Parathyroid adenoma (tissue), 2 donors: ENCODE results near the gene ABCC2.
"Not testable (repeated sequence)": the region's sequence is repeated elsewhere in the genome, so short reads cannot be mapped to it uniquely, and the experiment has no call there.

Source experiments
- H2AFZ ChIP-seq: fragments of 300-600 bp; sonication (generic); one replicate; pipeline ENCODE4 v1.7.0; 2017; ENCODE audit warnings: antibody characterized with exemption, mild to moderate bottlenecking
- H3K27ac ChIP-seq: fragments of 300-600 bp; sonication (generic); one replicate; pipeline ENCODE4 v1.7.0; 2017
- H3K27me3 ChIP-seq: fragments of 300-600 bp; sonication (generic); one replicate; pipeline ENCODE4 v1.7.0; 2017; ENCODE audit warnings: low read length; ENCODE audit not compliant: control insufficient read depth, insufficient read depth
- H3K36me3 ChIP-seq: fragments of 300-600 bp; sonication (generic); one replicate; pipeline ENCODE4 v1.7.0; 2017; ENCODE audit warnings: low read length; ENCODE audit not compliant: control insufficient read depth, insufficient read depth
- H3K4me1 ChIP-seq: fragments of 300-600 bp; sonication (generic); one replicate; pipeline ENCODE4 v1.7.0; 2017; ENCODE audit warnings: control low read depth
- H3K4me2 ChIP-seq: fragments of 300-600 bp; sonication (generic); one replicate; pipeline ENCODE4 v1.7.0; 2017; ENCODE audit warnings: low read length
- H3K4me3 ChIP-seq: fragments of 300-600 bp; sonication (generic); one replicate; pipeline ENCODE4 v1.7.0; 2017; ENCODE audit warnings: low read depth, low read length
- H3K79me2 ChIP-seq: fragments of 300-600 bp; sonication (generic); one replicate; pipeline ENCODE4 v1.7.0; 2017; ENCODE audit warnings: control low read depth
- H3K9ac ChIP-seq: fragments of 300-600 bp; sonication (generic); one replicate; pipeline ENCODE4 v1.7.0; 2017; ENCODE audit warnings: mild to moderate bottlenecking
- H3K9me3 ChIP-seq: fragments of 300-600 bp; sonication (generic); one replicate; pipeline ENCODE4 v1.7.0; 2017; ENCODE audit warnings: low read length; ENCODE audit not compliant: control insufficient read depth
- CTCF ChIP-seq: fragments of 300-600 bp; sonication (generic); IDR thresholded peaks from one replicate; pipeline ENCODE4 v1.7.0; 2017; ENCODE audit warnings: antibody characterized with exemption, mild to moderate bottlenecking
- donor health status: primary hyperparathyroidism.

The ABCC2 gene

GRCh38 chr10:99858849-99859248, 76.4 kb downstream of the ABCC2 start:
- no peaks in the 10 kb centered on the region for H3K9me3 ChIP-seq
- H3K9ac ChIP-seq = no peak overlapping the region
- no peak for TF ChIP-seq CTCF
- H3K4me2 ChIP-seq = no peak overlapping the region
- H3K4me1 ChIP-seq = peaks cover 18% of the 10 kb centered on the region
- no peaks in the 10 kb centered on the region for H3K27me3 ChIP-seq
- H3K4me3 ChIP-seq = no peak overlapping the region
- no peaks in the 10 kb centered on the region for H3K36me3 ChIP-seq
- H2AFZ ChIP-seq = peak overlapping the region; percentile 67
- peak overlapping the region; percentile 26 for H3K27ac ChIP-seq
- no peaks in the 10 kb centered on the region for H3K79me2 ChIP-seq

- H3K27ac ChIP-seq = peak overlapping the region; percentile 26
- H3K4me3 ChIP-seq = no peak overlapping the region
- H3K4me1 ChIP-seq = peaks cover 16% of the 10 kb centered on the region
- no peaks in the 10 kb centered on the region for H3K27me3 ChIP-seq
- H3K36me3 ChIP-seq = no peaks in the 10 kb centered on the region
- no peaks in the 10 kb centered on the region for H3K9me3 ChIP-seq
- no peak overlapping the region for H3K4me2 ChIP-seq
- H3K79me2 ChIP-seq = no peaks in the 10 kb centered on the region
- peak overlapping the region; percentile 67 for H2AFZ ChIP-seq
- TF ChIP-seq CTCF = peak; percentile 50
- no peak overlapping the region for H3K9ac ChIP-seq
These were observed 77.1 kb downstream of the ABCC2 start for GRCh38 chr10:99859585-99859984.

- peaks cover 11% of the 10 kb centered on the region for H3K4me1 ChIP-seq
- no peaks in the 10 kb centered on the region for H3K9me3 ChIP-seq
- no peak for TF ChIP-seq CTCF
- H3K4me3 ChIP-seq = no peak overlapping the region
- H3K4me2 ChIP-seq = no peak overlapping the region
- no peaks in the 10 kb centered on the region for H3K36me3 ChIP-seq
- no peaks in the 10 kb centered on the region for H3K79me2 ChIP-seq
- no peak overlapping the region for H3K9ac ChIP-seq
- H3K27ac ChIP-seq = no peak overlapping the region
- H3K27me3 ChIP-seq = no peaks in the 10 kb centered on the region
- H2AFZ ChIP-seq = no peak overlapping the region
These were observed 78.0 kb downstream of the ABCC2 start for GRCh38 chr10:99860466-99860865.

- not testable (repeated sequence) for H3K4me2 ChIP-seq, H2AFZ ChIP-seq, H3K36me3 ChIP-seq, H3K4me3 ChIP-seq, H3K9ac ChIP-seq, H3K27me3 ChIP-seq, H3K9me3 ChIP-seq, H3K27ac ChIP-seq, H3K79me2 ChIP-seq
- peaks cover 16% of the 10 kb centered on the region for H3K4me1 ChIP-seq
These were observed 81.2 kb downstream of the ABCC2 start for GRCh38 chr10:99863535-99864240.

GRCh38 chr10:99867250-99867649, 84.8 kb downstream of the ABCC2 start:
- H3K27me3 ChIP-seq, H2AFZ ChIP-seq, H3K4me2 ChIP-seq, H3K79me2 ChIP-seq, H3K9me3 ChIP-seq, H3K4me3 ChIP-seq, H3K27ac ChIP-seq, H3K9ac ChIP-seq, H3K36me3 ChIP-seq: not testable (repeated sequence)
- peaks cover 39% of the 10 kb centered on the region for H3K4me1 ChIP-seq
